Nephron progenitor cell (in vitro differentiated cells): Measurements from ENCODE around the gene CXADR.

Experiments
- DNase-seq: peaks from one replicate; pipeline ENCODE4 v3.0.0; 2021
- H3K27ac Mint-ChIP-seq: 2 replicates; pipeline ENCODE4 v1.8.0; 2021; ENCODE audit warnings: mild to moderate bottlenecking, moderate library complexity, mixed read lengths
- H3K27me3 Mint-ChIP-seq: 2 replicates; pipeline ENCODE4 v1.8.0; 2021; ENCODE audit warnings: mild to moderate bottlenecking, low read depth, mixed read lengths; ENCODE audit not compliant: poor library complexity
- H3K36me3 Mint-ChIP-seq: 2 replicates; pipeline ENCODE4 v1.8.0; 2021; ENCODE audit warnings: low read depth, mixed read lengths
- H3K4me1 Mint-ChIP-seq: 2 replicates; pipeline ENCODE4 v1.8.0; 2021; ENCODE audit warnings: mixed read lengths
- H3K4me3 Mint-ChIP-seq: 2 replicates; pipeline ENCODE4 v1.8.0; 2021; ENCODE audit warnings: mild to moderate bottlenecking, moderate library complexity, mixed read lengths
- H3K9me3 Mint-ChIP-seq: 2 replicates; pipeline ENCODE4 v1.8.0; 2021; ENCODE audit warnings: mild to moderate bottlenecking, moderate library complexity, mixed read lengths
- CTCF ChIP-seq: fragments of 200-600 bp; sonication (generic); IDR thresholded peaks from 2 replicates; pipeline ENCODE4 v1.5.0; 2021; ENCODE audit warnings: antibody characterized with exemption

The CXADR gene

GRCh38 chr21:17512253-17513213 is at the start of gene CXADR:
CXADR (plus strand) TSS chr21:17513043; CDS start chr21:17513130, 87 bp downstream.
- H3K27me3 Mint-ChIP-seq, result peaks cover 26% of the 10 kb centered on the region
- peak within 1 kb of the TSS; percentile 96 for H3K4me3 Mint-ChIP-seq
- peak within 1 kb of the TSS; percentile 94 for H3K27ac Mint-ChIP-seq
- peak; percentile 89 for DNase-seq
- H3K4me1 Mint-ChIP-seq, result peaks cover 31% of the 10 kb centered on the region
- no peaks in the 10 kb centered on the region for H3K9me3 Mint-ChIP-seq
- peaks cover 4% of the 10 kb centered on the region for H3K36me3 Mint-ChIP-seq
- peak; percentile 67 for TF ChIP-seq CTCF

DNA sequence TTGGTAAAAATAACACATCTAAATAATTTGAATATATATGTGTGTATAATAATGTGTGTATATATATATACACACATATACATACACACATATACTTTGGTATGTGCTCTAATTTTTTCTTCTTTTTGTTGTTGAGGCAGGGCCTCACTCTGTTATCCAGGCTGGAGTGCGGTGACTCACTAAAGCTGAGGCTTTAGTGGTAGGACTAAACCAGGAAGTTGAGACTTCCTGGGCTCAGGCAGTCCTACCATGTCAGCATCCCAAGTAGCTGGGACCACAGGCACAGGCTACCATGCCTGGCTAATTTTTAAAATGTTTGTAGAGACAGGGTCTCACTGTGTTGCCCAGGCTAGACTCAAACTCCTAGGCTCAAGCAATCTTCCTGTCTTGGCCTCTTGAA is 46.7 kb upstream of the CXADR start:
- Mint-ChIP-seq H3K9me3 (no peaks in the 10 kb centered on the region), H3K27ac (no peak overlapping the region), H3K27me3 (peaks cover 3% of the 10 kb centered on the region), H3K36me3 (no peaks in the 10 kb centered on the region), H3K4me3 (no peak overlapping the region), H3K4me1 (peaks cover 17% of the 10 kb centered on the region)
- no peak for DNase-seq
- no peak for TF ChIP-seq CTCF

DNA sequence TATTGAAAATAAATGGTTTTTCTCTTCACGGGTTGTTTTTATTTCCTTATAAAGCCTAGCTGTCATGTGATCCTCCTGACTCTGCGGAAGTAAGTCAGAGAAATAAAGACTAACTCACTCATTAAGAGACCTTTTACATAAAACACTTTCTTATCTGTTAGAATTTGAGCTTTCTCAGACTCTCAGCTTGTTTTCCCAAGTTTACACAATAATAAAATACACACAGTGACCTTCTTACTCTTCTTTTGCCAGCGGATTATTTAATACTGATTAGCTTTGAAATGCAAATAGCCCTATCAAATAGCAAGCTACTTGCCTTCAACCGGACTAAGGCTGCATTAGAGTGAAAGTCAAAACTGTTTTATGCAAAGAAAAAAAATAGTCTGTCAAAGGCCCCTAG is 45.5 kb upstream of the CXADR start:
- Mint-ChIP-seq H3K4me3 (peak overlapping the region; percentile 78), H3K4me1 (peaks cover 17% of the 10 kb centered on the region), H3K9me3 (no peaks in the 10 kb centered on the region), H3K27ac (peak overlapping the region; percentile 90), H3K36me3 (no peaks in the 10 kb centered on the region), H3K27me3 (peaks cover 1% of the 10 kb centered on the region)
- no peak for DNase-seq
- TF ChIP-seq CTCF, result no peak

DNA sequence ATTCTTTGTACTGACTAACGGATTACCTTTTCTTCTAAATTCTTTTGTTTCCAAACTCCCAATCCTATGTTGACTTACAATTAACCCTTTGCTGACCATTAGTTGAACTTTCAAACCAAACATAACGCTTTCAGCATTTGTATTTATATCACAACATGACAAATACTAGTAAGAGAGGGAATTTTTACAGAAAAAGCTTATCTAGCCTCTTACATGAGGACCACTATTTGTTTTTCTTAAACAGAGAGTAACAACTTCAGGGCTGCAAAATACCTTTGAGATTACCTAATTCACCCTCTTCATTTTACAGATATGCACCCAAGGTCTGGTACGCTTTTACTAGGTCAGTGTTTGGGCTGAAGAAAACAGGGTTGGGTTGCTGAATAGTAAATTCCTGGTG is 45.0 kb upstream of the CXADR start:
- TF ChIP-seq CTCF, result no peak
- H3K4me3 Mint-ChIP-seq, result peak overlapping the region; percentile 78

DNA sequence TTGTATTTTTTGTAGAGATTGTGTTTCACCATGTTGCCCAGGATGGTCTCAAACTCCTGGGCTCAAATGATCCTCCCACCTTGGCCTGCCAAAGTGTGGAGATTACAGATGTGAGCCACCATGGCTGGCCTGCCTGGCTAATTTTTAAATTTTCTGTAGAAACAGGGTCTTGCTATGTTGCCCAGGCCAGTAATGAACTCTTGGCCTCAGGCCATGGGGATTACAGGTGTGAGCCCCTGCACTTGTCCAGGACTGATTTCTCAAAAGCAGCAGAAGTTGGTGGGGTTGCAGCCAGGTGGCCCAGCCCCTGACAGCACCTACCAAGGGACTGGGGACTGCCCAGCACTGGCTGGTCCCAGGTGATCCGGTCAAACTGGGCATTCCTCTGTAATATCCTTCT is 44.1 kb upstream of the CXADR start:
- H3K4me1 Mint-ChIP-seq, result peaks cover 11% of the 10 kb centered on the region
- no peak overlapping the region for H3K4me3 Mint-ChIP-seq
- DNase-seq, result no peak
- H3K27ac Mint-ChIP-seq, result no peak overlapping the region
- no peak for TF ChIP-seq CTCF
- H3K9me3 Mint-ChIP-seq, result no peaks in the 10 kb centered on the region
- H3K36me3 Mint-ChIP-seq, result no peaks in the 10 kb centered on the region
- no peaks in the 10 kb centered on the region for H3K27me3 Mint-ChIP-seq

More for the DNA sequence above, 45.0 kb upstream of the CXADR start:
- H3K27ac Mint-ChIP-seq, result no peak overlapping the region
- no peak for DNase-seq
- H3K36me3 Mint-ChIP-seq, result no peaks in the 10 kb centered on the region
- no peaks in the 10 kb centered on the region for H3K27me3 Mint-ChIP-seq
- no peaks in the 10 kb centered on the region for H3K9me3 Mint-ChIP-seq
- H3K4me1 Mint-ChIP-seq, result peaks cover 17% of the 10 kb centered on the region
